ENCODE data around the gene PARD3B.

The PARD3B gene

GRCh38 chr2:205556841-205557539, 1011.7 kb downstream of the PARD3B start:
- DNase-seq = no peak

GRCh38 chr2:205557873-205558272, 1012.6 kb downstream of the PARD3B start:
- DNase-seq = no peak

- DNase-seq = no peak
Observed at GRCh38 chr2:205561441-205561840, 1016.2 kb downstream of the PARD3B start.

- no peak for DNase-seq
Observed at GRCh38 chr2:205563646-205564045, 1018.4 kb downstream of the PARD3B start.

GRCh38 chr2:205564346-205565141, 1019.3 kb downstream of the PARD3B start:
- no peak for DNase-seq

- no peak for DNase-seq
Observed at GRCh38 chr2:205565142-205565522, 1019.9 kb downstream of the PARD3B start.

- no peak for DNase-seq
Observed at GRCh38 chr2:205566606-205567168, 1021.4 kb downstream of the PARD3B start.

GRCh38 chr2:205568620-205569019, 1023.3 kb downstream of the PARD3B start:
- DNase-seq = no peak

GRCh38 chr2:205570648-205571047, 1025.4 kb downstream of the PARD3B start:
- no peak for DNase-seq

GRCh38 chr2:205571360-205571959, 1026.2 kb downstream of the PARD3B start:
- no peak for DNase-seq

- DNase-seq = no peak
Observed at GRCh38 chr2:205574001-205574400, 1028.7 kb downstream of the PARD3B start.

- DNase-seq = no peak
Observed at GRCh38 chr2:205579335-205579734, 1034.1 kb downstream of the PARD3B start.

GRCh38 chr2:205580212-205580987, 1035.1 kb downstream of the PARD3B start:
- no peak for DNase-seq

- no peak for DNase-seq
Observed at GRCh38 chr2:205582366-205582765, 1037.1 kb downstream of the PARD3B start.

GRCh38 chr2:205585449-205586383, 1040.4 kb downstream of the PARD3B start:
- DNase-seq = peak; percentile 53

- no peak for DNase-seq
Observed at GRCh38 chr2:205586626-205587025, 1041.4 kb downstream of the PARD3B start.

- no peak for DNase-seq
Observed at GRCh38 chr2:205589479-205589878, 1044.2 kb downstream of the PARD3B start.

- DNase-seq = no peak
Observed at GRCh38 chr2:205590759-205591158, 1045.5 kb downstream of the PARD3B start.

- DNase-seq = no peak
Observed at GRCh38 chr2:205593891-205594290, 1048.6 kb downstream of the PARD3B start.

GRCh38 chr2:205596581-205596980, 1051.3 kb downstream of the PARD3B start:
- DNase-seq = no peak

GRCh38 chr2:205605638-205606304, 1060.5 kb downstream of the PARD3B start:
- DNase-seq = no peak
